DOHH2 (cell line): Measurements from ENCODE around the gene PCDHB12.
A peak's percentile ranks its signal among the peaks of the same experiment; 100 is the strongest.
"Not testable (repeated sequence)": the region's sequence is repeated elsewhere in the genome, so short reads cannot be mapped to it uniquely, and the experiment has no call there.

Source experiments
- H3F3A ChIP-seq: fragments of 200-600 bp; sonication (generic), shearing (Covaris generic); 2 replicates; pipeline ENCODE4 v1.6.0; 2016; ENCODE audit warnings: antibody characterized with exemption, mild to moderate bottlenecking; ENCODE audit not compliant: control insufficient read depth, insufficient read depth
- H3K27ac ChIP-seq: fragments of 200-600 bp; sonication (generic); 2 replicates; pipeline ENCODE4 v1.5.1; 2014; ENCODE audit warnings: low read depth, mild to moderate bottlenecking, low read length, moderate library complexity
- H3K27me3 ChIP-seq: fragments of 200-600 bp; sonication (generic); 2 replicates; pipeline ENCODE4 v1.6.1; 2014; ENCODE audit warnings: mild to moderate bottlenecking, low read length, mixed read lengths; ENCODE audit not compliant: control insufficient read depth
- H3K36me3 ChIP-seq: fragments of 200-600 bp; sonication (generic); 2 replicates; pipeline ENCODE4 v1.6.1; 2014; ENCODE audit warnings: mild to moderate bottlenecking, low read length, moderate library complexity, mixed read lengths; ENCODE audit not compliant: control insufficient read depth
- H3K4me1 ChIP-seq: fragments of 200-600 bp; sonication (generic); 2 replicates; pipeline ENCODE4 v1.6.1; 2014; ENCODE audit warnings: mild to moderate bottlenecking, low read length, mixed read lengths; ENCODE audit not compliant: control insufficient read depth
- H3K4me2 ChIP-seq: fragments of 200-600 bp; sonication (generic); 2 replicates; pipeline ENCODE4 v1.6.0; 2014; ENCODE audit warnings: mild to moderate bottlenecking, low read length, moderate library complexity
- H3K4me3 ChIP-seq: fragments of 200-600 bp; sonication (generic); 2 replicates; pipeline ENCODE4 v1.5.1; 2014; ENCODE audit warnings: mild to moderate bottlenecking, low read length, mixed read lengths
- H3K79me2 ChIP-seq: fragments of 200-600 bp; sonication (generic); 2 replicates; pipeline ENCODE4 v1.6.1; 2014; ENCODE audit warnings: mild to moderate bottlenecking, low read length, mixed read lengths; ENCODE audit not compliant: control insufficient read depth
- H3K9me2 ChIP-seq: fragments of 200-600 bp; sonication (generic); replicated peaks from 2 replicates; pipeline ENCODE4 v1.6.1; 2014; ENCODE audit warnings: mild to moderate bottlenecking, low read length, mixed read lengths; ENCODE audit not compliant: control insufficient read depth
- H3K9me3 ChIP-seq: fragments of 200-600 bp; sonication (generic); 2 replicates; pipeline ENCODE4 v1.6.1; 2014; ENCODE audit warnings: antibody characterized with exemption, low read length, mixed read lengths; ENCODE audit not compliant: control insufficient read depth, insufficient read depth
- H4K20me1 ChIP-seq: fragments of 200-600 bp; sonication (generic); 2 replicates; pipeline ENCODE4 v1.6.0; 2014; ENCODE audit warnings: low read depth, mild to moderate bottlenecking, antibody characterized with exemption, low read length, moderate library complexity; ENCODE audit not compliant: control insufficient read depth, insufficient read depth
- CTCF ChIP-seq: fragments of 200-600 bp; sonication (generic); IDR thresholded peaks from one replicate; pipeline ENCODE4 v1.5.1; 2014; ENCODE audit warnings: antibody characterized with exemption, mild to moderate bottlenecking, low read depth, low read length; ENCODE audit not compliant: poor library complexity, severe bottlenecking
- EZH2phosphoT487 ChIP-seq: fragments of 200-600 bp; sonication (generic); IDR thresholded peaks from 2 replicates; pipeline ENCODE4 v1.6.1; 2017; ENCODE audit warnings: borderline replicate concordance, mild to moderate bottlenecking, antibody characterized with exemption, low read length, moderate library complexity, mixed read lengths

The PCDHB12 gene

GRCh38 chr5:141213656-141214339, 5.3 kb downstream of the PCDHB12 start, which contains the start of gene PCDHB13:
TSS of gene PCDHB13 (plus strand) at chr5:141213919. CDS start at chr5:141214124, 205 bp downstream.
- not testable (repeated sequence) for H3K9me3 ChIP-seq, H3K27me3 ChIP-seq, H3K4me1 ChIP-seq, H3F3A ChIP-seq, H3K4me3 ChIP-seq, H3K36me3 ChIP-seq, H3K79me2 ChIP-seq, H3K4me2 ChIP-seq, H3K27ac ChIP-seq, H4K20me1 ChIP-seq, H3K9me2 ChIP-seq
- TF ChIP-seq CTCF = peak; percentile 62

DNA sequence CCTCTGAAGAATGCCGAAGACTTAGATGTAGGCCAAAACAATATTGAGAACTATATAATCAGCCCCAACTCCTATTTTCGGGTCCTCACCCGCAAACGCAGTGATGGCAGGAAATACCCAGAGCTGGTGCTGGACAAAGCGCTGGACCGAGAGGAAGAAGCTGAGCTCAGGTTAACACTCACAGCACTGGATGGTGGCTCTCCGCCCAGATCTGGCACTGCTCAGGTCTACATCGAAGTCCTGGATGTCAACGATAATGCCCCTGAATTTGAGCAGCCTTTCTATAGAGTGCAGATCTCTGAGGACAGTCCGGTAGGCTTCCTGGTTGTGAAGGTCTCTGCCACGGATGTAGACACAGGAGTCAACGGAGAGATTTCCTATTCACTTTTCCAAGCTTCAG, 6.1 kb downstream of the PCDHB12 start:
- not testable (repeated sequence) for H3K79me2 ChIP-seq, H3K27me3 ChIP-seq, H3K4me1 ChIP-seq, H3K9me2 ChIP-seq, H3F3A ChIP-seq, H4K20me1 ChIP-seq, H3K4me3 ChIP-seq, H3K27ac ChIP-seq, H3K4me2 ChIP-seq, H3K36me3 ChIP-seq, H3K9me3 ChIP-seq

GRCh38 chr5:141215504-141215903, 7.0 kb downstream of the PCDHB12 start:
- not testable (repeated sequence) for H3K4me1 ChIP-seq, H4K20me1 ChIP-seq, H3K79me2 ChIP-seq, H3K4me3 ChIP-seq, H3F3A ChIP-seq, H3K27ac ChIP-seq, H3K9me3 ChIP-seq, H3K27me3 ChIP-seq, H3K9me2 ChIP-seq, H3K4me2 ChIP-seq, H3K36me3 ChIP-seq

DNA sequence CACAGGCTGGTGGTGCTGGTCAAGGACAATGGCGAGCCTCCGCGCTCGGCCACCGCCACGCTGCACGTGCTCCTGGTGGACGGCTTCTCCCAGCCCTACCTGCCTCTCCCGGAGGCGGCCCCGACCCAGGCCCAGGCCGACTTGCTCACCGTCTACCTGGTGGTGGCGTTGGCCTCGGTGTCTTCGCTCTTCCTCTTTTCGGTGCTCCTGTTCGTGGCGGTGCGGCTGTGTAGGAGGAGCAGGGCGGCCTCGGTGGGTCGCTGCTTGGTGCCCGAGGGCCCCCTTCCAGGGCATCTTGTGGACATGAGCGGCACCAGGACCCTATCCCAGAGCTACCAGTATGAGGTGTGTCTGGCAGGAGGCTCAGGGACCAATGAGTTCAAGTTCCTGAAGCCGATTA, 7.5 kb downstream of the PCDHB12 start:
- H3K4me1 ChIP-seq, H3K9me2 ChIP-seq, H3K4me3 ChIP-seq, H3K79me2 ChIP-seq, H3K9me3 ChIP-seq, H3F3A ChIP-seq, H3K36me3 ChIP-seq, H3K4me2 ChIP-seq, H4K20me1 ChIP-seq, H3K27ac ChIP-seq, H3K27me3 ChIP-seq: not testable (repeated sequence)

GRCh38 chr5:141223112-141223783, 14.7 kb downstream of the PCDHB12 start, which contains the start of gene PCDHB14:
TSS of gene PCDHB14 (plus strand) at chr5:141223343. CDS start at chr5:141223506, 163 bp downstream.
- no peaks in the 10 kb centered on the region for H4K20me1 ChIP-seq
- no peaks in the 10 kb centered on the region for H3K36me3 ChIP-seq
- H3K4me2 ChIP-seq = no peak within 1 kb of the TSS
- no peaks in the 10 kb centered on the region for H3K79me2 ChIP-seq
- no peak within 1 kb of the TSS for H3K27ac ChIP-seq
- no peaks in the 10 kb centered on the region for H3K9me3 ChIP-seq
- H3K4me1 ChIP-seq = no peaks in the 10 kb centered on the region
- H3K9me2 ChIP-seq = no peaks in the 10 kb centered on the region
- no peak within 1 kb of the TSS for H3K4me3 ChIP-seq
- H3K27me3 ChIP-seq = peaks cover 7% of the 10 kb centered on the region
- H3F3A ChIP-seq = no peaks in the 10 kb centered on the region
- TF ChIP-seq EZH2phosphoT487 (no peak), CTCF (peak; percentile 49)

GRCh38 chr5:141224844-141225243, 16.3 kb downstream of the PCDHB12 start:
- H3K9me2 ChIP-seq, H3K27me3 ChIP-seq, H3K4me2 ChIP-seq, H3K27ac ChIP-seq, H3K4me3 ChIP-seq, H4K20me1 ChIP-seq, H3K36me3 ChIP-seq, H3K4me1 ChIP-seq, H3F3A ChIP-seq, H3K9me3 ChIP-seq, H3K79me2 ChIP-seq: not testable (repeated sequence)
